ENCODE measurements around the gene UBN2. TPM values are rescaled to one million over a fixed set of nuclear protein-coding genes. Genes with fewer than 3 reads are reported as not detected.

UBN2 gene
- total and polyA plus RNA-seq, 3 donors from 2014 or later = 36.6 to 49.4 (median 38.8) TPM

DNA sequence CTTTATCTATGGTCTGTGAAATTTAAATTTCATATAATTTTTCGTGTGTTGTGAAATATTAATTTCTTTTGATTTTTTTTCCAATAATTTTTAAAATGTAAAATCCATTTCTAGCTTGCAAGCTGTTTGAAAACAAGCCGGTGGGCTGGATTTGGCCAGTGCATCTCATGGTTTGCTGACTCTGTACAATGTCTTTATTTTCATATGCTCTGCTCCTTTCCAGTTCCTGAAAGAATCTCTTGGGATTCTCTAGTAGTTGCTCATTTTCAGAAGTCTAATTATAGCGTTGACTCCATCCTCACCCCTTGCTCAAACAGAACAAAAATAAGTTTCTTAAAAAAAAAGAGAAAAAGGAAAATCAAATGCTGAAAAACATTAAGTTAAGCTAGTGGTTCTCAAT, 21.4 kb downstream of the UBN2 start:
- no peak for TF ChIP-seq POLR2A (IDR thresholded peaks at IDR 0.05)
- TF ChIP-seq, protein P1, sequence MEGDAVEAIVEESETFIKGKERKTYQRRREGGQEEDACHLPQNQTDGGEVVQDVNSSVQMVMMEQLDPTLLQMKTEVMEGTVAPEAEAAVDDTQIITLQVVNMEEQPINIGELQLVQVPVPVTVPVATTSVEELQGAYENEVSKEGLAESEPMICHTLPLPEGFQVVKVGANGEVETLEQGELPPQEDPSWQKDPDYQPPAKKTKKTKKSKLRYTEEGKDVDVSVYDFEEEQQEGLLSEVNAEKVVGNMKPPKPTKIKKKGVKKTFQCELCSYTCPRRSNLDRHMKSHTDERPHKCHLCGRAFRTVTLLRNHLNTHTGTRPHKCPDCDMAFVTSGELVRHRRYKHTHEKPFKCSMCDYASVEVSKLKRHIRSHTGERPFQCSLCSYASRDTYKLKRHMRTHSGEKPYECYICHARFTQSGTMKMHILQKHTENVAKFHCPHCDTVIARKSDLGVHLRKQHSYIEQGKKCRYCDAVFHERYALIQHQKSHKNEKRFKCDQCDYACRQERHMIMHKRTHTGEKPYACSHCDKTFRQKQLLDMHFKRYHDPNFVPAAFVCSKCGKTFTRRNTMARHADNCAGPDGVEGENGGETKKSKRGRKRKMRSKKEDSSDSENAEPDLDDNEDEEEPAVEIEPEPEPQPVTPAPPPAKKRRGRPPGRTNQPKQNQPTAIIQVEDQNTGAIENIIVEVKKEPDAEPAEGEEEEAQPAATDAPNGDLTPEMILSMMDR (IDR thresholded peaks at IDR 0.05) = no peak
- H3K9me3 ChIP-seq = no peaks in the 10 kb centered on the region
- H3K4me1 ChIP-seq = no peaks in the 10 kb centered on the region
- WGBS, 2 donors = 65 to 80% methylated on average over 3 of the region's 3 CpGs
- DNase-seq = no peak
- H3K4me3 ChIP-seq = no peak overlapping the region
- no peak overlapping the region for H3K27ac ChIP-seq
- H3K36me3 ChIP-seq (ENCODE audit: low read depth, missing control alignments) = no peaks in the 10 kb centered on the region
- intact Hi-C loops (cut with DNase I; ENCODE audit: low total_unique reads) = no loop called here
- H3K27me3 ChIP-seq = no peaks in the 10 kb centered on the region

DNA sequence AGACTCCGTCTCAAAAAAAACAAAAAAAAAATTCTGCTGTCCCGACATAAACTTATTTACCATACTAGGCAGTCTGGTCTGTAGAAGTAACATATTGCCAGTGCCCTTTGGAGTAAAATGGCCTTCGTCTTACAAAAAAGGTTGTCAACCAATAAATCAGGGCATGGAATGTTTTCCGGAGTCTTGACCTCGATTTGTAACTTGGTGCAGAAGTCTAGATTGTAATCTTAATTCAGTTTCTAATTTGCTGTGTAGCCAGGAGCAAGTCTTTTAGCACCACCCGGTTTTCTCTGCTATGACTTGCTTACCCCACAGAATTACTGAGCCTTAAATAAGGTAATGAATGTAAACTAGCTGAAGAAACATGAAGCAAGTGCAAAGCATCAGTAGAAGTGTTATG, 23.2 kb downstream of the UBN2 start:
- Histone ChIP-seq H3K4me1 (no peaks in the 10 kb centered on the region), H3K4me3 (no peak overlapping the region), H3K9me3 (no peaks in the 10 kb centered on the region), H3K36me3 (ENCODE audit: low read depth, missing control alignments) (no peaks in the 10 kb centered on the region), H3K27me3 (no peaks in the 10 kb centered on the region), H3K27ac (no peak overlapping the region)
- no peak for DNase-seq
- 80 to 82% methylated on average over 6 of the region's 6 CpGs for WGBS, 2 donors
- no peak for TF ChIP-seq POLR2A (IDR thresholded peaks at IDR 0.05)
- TF ChIP-seq, protein P1 (IDR thresholded peaks at IDR 0.05) = no peak
- intact Hi-C loops (cut with DNase I; ENCODE audit: low total_unique reads) = no loop called here

DNA sequence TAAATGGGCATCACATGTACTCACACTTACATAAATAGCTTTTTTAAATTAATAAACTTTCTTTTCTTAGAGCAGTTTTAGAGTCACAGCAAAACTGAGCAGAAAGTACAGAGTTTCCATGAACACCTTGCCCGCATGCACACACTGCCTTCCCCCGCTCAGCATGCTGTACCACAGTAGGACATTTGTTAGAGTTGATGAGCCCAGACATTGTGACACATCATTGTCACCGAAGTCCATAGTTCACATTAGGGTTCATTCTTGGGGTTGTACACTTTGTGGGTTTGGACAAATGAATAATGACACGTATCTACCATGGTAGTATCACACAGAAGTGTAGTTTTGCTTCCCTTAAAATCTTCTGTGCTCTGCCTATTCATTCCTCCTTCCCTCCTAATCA, 23.7 kb downstream of the UBN2 start:
- intact Hi-C loops (cut with DNase I; ENCODE audit: low total_unique reads) = no loop called here
- H3K36me3 ChIP-seq (ENCODE audit: low read depth, missing control alignments) = no peaks in the 10 kb centered on the region
- no peaks in the 10 kb centered on the region for H3K4me1 ChIP-seq
- H3K9me3 ChIP-seq = no peaks in the 10 kb centered on the region
- DNase-seq = no peak
- TF ChIP-seq POLR2A (IDR thresholded peaks at IDR 0.05) = no peak
- TF ChIP-seq, protein P1 (IDR thresholded peaks at IDR 0.05) = no peak
- H3K4me3 ChIP-seq = no peak overlapping the region
- H3K27ac ChIP-seq = no peak overlapping the region
- WGBS, 2 donors = 94 to 95% methylated on average over 4 of the region's 4 CpGs
- no peaks in the 10 kb centered on the region for H3K27me3 ChIP-seq

DNA sequence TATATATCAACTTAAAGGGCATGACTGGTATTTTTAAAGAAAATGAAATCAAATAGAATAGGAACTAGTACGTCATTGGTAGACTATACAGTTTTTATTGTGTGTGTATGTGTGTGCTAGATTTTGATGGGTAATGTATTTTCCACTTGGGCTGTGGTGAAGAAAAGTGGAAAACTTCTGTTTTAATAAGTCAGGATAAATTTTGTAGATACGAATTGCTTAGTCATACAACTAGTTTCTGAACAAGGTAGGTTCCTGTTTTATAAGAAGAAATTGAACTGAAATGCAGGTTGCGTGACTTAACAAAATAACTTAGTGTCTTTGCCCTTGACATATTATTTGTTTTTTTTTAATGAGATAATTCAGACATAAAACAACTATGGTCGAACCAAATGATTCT, 24.3 kb downstream of the UBN2 start:
- no peaks in the 10 kb centered on the region for H3K27me3 ChIP-seq
- no peak for TF ChIP-seq POLR2A (IDR thresholded peaks at IDR 0.05)
- TF ChIP-seq, protein P1 (IDR thresholded peaks at IDR 0.05) = no peak
- no peak overlapping the region for H3K27ac ChIP-seq
- H3K36me3 ChIP-seq (ENCODE audit: low read depth, missing control alignments) = no peaks in the 10 kb centered on the region
- intact Hi-C loops (cut with DNase I; ENCODE audit: low total_unique reads) = no loop called here
- H3K4me3 ChIP-seq = no peak overlapping the region
- DNase-seq = no peak
- WGBS, 2 donors = 83 to 84% methylated on average over 4 of the region's 4 CpGs
- H3K4me1 ChIP-seq = no peaks in the 10 kb centered on the region
- H3K9me3 ChIP-seq = no peaks in the 10 kb centered on the region

DNA sequence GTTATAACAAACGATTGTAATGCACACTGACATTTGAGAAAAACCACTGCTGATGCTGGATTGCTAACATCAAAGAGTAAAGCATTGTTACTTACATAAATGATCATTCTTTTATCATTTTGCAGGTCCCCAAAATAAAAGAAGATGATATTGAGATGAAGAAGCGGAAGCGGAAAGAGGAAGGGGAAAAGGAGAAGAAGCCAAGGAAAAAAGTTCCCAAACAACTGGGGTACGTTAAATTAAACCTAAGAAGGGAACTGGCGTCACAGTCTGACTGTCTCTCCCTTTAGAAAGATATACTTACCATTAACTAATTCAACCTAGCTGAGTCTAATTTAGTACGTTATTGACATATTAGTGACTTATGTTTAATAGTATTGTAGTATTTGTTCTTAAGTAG, 28.1 kb downstream of the UBN2 start:
- Histone ChIP-seq H3K36me3 (ENCODE audit: low read depth, missing control alignments) (no peaks in the 10 kb centered on the region), H3K4me3 (no peak overlapping the region), H3K27me3 (no peaks in the 10 kb centered on the region), H3K4me1 (no peaks in the 10 kb centered on the region), H3K9me3 (no peaks in the 10 kb centered on the region), H3K27ac (no peak overlapping the region)
- DNase-seq = no peak
- TF ChIP-seq, protein P1 (IDR thresholded peaks at IDR 0.05) = no peak
- TF ChIP-seq POLR2A (IDR thresholded peaks at IDR 0.05) = no peak
- intact Hi-C loops (cut with DNase I; ENCODE audit: low total_unique reads) = no loop called here
- 89 to 90% methylated on average over 6 of the region's 6 CpGs for WGBS, 2 donors
